Loucy (cell line): Measurements from ENCODE around the gene EIF2B4.

Source experiments
- CTCF ChIP-seq: fragments of 200-600 bp; sonication (generic); conservative IDR thresholded peaks from 2 replicates; pipeline ENCODE4 v1.5.1; 2014; ENCODE audit warnings: mild to moderate bottlenecking, antibody characterized with exemption, low read length
- EZH2phosphoT487 ChIP-seq: fragments of 200-600 bp; IDR thresholded peaks from 2 replicates; pipeline ENCODE4 v1.6.1; 2018; ENCODE audit warnings: antibody characterized with exemption, mild to moderate bottlenecking, moderate library complexity, borderline replicate concordance

GRCh38 chr2:27393225-27393624 lies 23.1 kb upstream of the EIF2B4 start:
- TF ChIP-seq CTCF: no peak
- TF ChIP-seq EZH2phosphoT487: no peak
